Skeletal muscle cell (primary cell): ENCODE measurements around the gene CPNE7.
"Not testable (repeated sequence)": the region's sequence is repeated elsewhere in the genome, so short reads cannot be mapped to it uniquely, and the experiment has no call there.

ENCODE experiments used
- DNase-seq: peaks from one replicate; pipeline ENCODE4 v3.0.0-alpha.2; 2010; ENCODE audit warnings: low read depth
- H3K4me3 ChIP-seq: 2 replicates; pipeline ENCODE4 v1.5.1; 2011; ENCODE audit warnings: low read depth, mild to moderate bottlenecking, control low read depth, low read length, moderate library complexity

Gene CPNE7

DNA sequence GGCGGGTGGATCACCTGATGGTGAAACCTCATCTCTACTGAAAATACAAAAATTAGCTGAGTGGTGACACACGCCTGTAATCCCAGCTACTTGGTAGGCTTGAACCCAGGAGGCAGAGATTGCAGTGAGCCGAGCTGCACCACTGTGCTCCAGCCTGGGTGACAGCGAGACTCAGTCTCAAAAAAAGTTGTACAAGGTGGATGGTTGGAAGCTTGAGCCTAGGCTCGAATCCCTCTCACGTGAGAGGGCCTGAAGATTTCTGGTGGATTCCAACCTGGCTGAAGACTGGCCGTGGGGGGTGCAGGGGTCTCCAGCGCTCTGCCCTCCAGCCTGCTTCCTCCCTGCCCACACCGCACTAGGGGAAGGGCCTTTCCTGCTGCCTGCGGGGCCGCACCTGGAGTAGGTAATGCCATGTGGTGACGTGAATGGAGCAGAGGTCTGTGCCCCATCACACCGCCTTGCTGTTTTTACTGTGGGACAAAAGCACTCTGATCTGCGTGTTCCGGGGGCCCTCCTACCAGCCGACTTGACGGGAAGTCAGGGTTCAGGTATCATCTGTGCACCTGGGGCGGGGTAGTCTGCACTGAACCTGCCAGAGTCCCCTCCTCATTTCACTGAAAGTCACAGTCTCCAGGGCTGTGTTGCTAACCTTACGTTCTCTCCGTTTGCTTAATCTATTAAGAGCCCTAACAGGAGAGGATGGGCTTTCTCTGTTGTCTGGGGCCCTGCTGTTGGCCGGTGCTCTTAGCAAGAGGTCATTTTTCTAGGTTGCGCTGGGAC is 10.9 kb upstream of the CPNE7 start:
- DNase-seq, result no peak
- H3K4me3 ChIP-seq, result no peak overlapping the region

DNA sequence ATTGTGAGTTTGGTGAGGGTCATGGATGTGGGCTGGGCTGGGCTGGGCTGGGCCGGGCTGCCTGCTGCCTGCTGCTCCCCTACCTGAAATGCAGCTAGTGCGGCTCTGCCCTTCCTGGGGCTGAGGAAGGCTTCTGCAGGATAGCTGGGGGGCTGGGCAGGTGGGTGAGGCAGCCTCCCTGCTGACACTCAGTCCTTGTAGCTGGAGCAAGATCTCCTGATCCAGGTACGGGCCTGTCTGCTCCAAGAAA is 10.4 kb upstream of the CPNE7 start:
- no peak for DNase-seq
- H3K4me3 ChIP-seq, result no peak overlapping the region

DNA sequence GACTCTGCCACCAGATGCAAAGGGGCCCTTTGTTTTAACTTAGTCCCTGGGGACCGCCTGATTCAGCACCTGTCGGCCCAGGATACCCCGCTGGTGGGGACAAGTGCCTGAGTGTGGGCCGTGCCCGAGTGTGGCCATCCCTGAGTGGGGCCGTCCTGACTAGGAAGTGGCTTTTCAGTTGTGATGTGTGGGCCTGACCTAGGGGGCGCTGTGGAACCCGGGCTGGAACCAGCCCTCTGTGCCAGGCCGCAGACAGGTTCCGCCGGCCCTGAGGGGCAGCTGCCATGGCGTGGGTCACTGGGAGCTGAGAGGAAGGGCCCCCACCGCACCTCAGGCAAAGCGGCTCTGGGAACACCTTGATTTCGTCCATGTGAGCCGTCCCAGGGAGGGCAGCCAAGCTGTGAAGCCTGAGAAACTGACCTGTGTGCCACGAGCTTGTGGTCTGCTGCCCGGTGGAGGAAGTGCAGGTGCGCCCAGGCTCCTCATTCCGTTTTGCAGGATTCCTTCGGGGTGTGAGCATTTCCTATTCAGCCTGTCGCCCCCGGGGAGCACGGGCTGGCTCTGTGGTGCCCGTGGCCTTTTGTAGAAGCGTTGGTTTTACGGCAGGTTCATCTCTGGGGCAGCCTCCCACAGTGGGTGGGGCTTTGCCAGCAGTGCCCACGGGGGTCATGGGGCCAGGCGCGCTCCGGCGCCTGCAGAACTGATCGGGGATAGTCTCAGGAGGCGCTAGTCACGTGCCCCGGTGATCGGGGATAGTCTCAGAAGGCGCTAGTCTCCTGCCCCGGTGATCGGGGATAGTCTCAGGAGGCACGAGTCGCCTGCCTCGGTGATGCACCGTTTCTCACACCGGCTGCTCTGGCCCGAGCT is 9.8 kb upstream of the CPNE7 start:
- peak overlapping the region; percentile 25 for H3K4me3 ChIP-seq
- no peak for DNase-seq

DNA sequence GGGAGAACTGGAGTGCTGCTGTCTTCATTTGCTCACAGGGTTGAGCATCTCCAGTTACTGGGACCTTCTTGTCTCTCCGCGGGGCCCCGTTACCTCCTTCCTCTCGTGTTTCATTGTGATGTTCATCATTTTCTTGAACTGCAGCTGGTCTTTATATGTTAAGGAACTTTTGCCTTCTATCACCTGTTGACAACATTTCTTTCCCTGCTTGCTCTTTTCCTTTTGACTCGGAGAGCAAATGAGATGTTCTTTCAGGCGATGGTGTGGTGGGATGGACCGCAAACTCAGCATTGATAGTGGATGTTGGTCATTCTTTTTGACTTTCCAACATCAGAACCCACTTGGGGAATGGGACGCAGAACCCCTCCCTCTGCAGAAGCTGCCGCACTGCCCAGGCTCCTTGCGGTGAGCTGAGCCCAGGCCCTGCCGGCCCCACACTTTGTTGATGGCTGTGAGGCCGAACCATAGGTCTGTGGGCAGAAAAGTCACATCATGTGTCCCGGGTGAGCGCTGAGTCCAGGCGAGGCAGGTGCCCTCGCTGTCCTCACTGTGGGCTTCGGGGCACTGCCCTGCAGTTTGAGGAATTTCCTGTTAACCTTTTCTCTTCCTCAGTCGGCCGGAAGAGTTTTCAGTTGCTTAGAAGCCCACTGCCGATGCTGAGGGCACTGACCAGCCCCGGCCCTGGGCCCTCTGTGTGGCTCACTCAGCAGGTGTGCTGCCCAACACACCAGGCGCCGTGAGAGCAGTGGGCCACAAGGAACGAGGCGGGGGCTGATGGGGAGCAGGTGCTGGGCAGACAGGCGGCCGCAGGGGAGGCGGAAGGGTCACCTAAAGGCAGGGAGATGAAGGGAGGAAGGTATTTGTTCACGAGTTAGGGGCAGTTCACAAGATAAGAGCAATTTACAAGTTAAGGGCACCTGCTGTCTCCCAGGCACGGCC is 7.6 kb upstream of the CPNE7 start:
- no peak for DNase-seq
- no peak overlapping the region for H3K4me3 ChIP-seq

DNA sequence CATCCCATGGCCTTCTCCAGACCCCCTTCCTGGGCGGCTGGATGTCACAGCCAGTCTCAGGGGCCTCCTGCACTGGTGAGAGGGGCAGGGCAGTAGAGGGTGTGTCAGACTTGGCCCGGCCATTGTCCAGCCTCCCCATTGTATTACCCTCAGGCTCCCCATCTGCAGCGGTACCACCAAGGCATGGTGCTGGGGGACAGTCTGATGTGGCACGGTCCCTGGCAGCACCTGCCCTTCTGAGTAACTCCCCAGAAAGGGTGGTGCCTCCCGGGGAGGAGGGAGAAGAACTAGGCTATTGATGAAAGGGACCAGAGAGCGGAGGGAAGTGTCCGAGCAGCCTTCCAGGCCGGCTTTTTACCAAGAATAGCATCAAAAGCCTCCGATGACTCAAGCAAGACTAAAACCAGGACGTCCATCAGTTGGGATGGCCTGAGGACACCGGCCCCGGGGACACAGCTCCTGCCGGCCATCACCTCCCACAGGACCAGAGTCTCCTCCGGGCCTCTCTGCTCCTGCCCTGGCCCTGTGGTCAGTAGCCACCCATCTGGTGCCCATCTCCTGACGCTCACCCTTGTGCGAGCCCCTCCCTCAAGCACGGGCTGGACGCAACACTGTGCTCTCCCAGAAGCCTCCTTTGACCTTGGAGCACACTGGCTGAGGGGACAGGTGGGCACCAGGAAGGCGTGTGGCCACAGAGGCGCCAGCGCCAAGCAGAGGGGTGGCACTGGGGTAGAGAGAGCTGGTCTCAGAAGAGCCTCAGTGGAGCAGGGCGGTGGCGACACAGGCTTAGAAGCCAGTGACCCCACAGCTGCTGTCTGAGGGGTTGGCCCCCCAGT is 5.8 kb upstream of the CPNE7 start:
- no peak overlapping the region for H3K4me3 ChIP-seq
- no peak for DNase-seq

DNA sequence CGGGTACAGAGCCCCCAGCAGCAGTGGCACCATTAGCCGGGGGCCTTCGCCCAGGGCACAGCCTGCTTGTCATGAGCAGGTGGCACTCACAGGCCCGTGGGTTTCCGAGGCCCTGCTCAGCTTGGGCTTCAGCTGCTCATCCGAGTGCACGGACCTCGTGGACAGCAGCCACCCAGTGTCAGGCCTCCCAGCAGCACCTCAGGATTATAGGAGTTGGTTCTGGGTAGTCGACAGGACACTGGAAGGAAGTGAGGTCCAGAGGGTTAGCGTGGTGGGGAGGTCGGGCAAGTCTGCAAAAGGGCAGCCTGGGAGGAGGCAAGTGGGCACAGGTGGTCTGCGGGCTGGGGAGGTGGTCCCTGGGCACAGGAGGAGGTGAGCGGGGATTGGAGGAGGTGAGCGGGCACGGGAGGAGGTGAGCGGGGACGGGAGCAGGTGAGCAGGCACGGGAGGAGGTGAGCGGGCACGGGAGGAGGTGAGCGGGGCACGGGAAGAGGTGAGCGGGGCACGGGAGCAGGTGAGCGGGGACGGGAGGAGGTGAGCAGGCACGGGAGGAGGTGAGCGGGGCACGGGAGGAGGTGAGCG is 5.1 kb upstream of the CPNE7 start:
- no peak for DNase-seq

DNA sequence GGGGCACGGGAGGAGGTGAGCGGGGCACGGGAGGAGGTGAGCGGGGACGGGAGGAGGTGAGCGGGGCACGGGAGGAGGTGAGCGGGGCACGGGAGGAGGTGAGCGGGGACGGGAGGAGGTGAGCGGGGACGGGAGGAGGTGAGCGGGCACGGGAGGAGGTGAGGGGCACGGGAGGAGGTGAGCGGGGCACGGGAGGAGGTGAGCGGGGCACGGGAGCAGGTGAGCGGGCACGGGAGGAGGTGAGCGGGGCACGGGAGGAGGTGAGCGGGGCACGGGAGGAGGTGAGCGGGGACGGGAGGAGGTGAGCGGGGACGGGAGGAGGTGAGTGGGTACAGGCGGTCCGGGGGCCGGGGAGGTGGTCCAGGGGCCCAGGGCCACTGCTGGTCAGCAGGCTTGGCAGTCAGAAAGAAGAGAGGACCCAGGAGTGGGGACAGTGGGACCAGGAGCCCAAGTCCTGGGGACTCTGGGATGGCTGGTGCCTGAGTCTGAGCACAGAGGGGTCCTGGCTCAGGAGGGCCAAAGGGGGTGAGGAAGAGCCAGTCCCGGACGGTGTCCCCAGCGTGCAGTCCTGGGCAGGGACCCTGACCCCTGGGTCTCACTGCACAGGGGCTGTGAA is 4.5 kb upstream of the CPNE7 start:
- DNase-seq, H3K4me3 ChIP-seq: not testable (repeated sequence)

More for the DNA sequence above, 5.1 kb upstream of the CPNE7 start:
- no peak overlapping the region for H3K4me3 ChIP-seq

DNA sequence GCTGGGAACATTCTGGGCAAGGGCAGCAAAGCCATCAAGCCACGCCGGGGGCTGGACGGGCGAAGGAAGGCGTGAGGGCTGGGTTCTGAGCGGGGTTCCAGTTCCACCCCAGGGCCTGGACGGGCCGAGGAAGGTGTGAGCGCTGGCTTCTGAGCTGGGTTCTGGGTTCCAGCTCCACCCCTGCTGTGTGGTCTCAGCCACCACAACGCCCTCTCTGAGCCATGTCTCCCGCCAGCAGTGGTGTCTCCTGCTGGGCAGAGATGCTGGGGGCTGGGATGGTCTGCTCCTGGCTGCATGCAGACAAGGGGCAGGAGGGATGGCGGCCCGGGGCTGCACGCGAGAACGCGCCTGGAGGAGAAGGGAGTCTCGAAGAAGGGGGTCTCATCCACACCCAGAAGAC is 3.9 kb upstream of the CPNE7 start:
- no peak overlapping the region for H3K4me3 ChIP-seq
- DNase-seq, result no peak

DNA sequence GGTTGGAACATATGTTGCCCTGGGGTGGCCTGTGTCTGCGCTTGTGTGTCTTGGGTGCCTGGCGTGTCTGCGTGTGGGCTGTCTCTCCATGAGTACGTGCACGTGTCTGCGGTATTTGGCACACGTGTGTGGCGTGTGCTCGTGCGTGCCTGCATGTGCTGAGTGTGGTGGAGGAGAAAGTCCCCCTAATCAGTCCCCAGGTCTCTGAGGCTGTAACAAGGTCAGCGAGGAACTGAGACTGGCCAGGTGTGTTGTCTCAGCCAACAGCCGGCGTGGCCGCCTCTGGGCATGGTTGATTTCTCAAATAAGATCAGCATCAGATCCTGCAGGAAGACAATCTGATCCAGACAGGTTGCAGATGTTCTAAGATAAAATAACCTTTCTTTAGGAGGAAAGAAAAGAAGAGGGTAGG is 3.5 kb upstream of the CPNE7 start:
- no peak overlapping the region for H3K4me3 ChIP-seq
- DNase-seq, result no peak

DNA sequence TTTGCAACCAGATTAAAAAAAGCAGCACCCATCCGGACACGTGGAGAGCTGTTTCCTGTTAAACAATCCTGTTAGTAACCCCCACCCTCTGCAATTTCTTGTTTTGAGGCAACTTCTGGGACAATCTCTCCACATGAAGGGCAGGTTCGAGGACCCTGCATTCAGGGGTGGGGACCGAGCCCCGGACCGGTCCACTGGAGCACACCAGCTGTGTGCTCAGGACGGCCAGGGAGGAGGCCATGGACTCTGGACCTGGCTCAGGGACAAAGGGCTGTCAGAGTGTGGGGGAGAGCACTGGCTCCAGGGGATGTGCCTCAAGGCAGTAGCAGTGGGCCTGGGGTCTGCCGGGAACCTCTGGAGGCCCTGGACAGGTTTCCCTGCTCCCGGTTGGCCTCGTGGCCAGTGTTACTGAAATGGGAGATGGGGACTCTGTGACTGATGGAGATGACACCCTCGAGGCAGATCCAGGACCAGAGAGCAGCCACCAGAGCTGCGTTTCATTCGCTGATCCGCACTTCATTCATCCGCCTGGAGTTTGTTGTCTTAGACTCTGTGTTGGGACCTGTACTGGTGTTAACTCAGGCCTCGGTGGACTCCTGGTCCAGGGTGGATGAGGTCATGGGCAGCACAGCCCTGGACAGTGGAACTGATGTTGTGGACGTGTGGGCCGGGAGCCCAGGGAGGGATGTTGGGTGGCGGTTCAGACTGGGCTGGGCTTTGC is 2.9 kb upstream of the CPNE7 start:
- no peak overlapping the region for H3K4me3 ChIP-seq
- no peak for DNase-seq

DNA sequence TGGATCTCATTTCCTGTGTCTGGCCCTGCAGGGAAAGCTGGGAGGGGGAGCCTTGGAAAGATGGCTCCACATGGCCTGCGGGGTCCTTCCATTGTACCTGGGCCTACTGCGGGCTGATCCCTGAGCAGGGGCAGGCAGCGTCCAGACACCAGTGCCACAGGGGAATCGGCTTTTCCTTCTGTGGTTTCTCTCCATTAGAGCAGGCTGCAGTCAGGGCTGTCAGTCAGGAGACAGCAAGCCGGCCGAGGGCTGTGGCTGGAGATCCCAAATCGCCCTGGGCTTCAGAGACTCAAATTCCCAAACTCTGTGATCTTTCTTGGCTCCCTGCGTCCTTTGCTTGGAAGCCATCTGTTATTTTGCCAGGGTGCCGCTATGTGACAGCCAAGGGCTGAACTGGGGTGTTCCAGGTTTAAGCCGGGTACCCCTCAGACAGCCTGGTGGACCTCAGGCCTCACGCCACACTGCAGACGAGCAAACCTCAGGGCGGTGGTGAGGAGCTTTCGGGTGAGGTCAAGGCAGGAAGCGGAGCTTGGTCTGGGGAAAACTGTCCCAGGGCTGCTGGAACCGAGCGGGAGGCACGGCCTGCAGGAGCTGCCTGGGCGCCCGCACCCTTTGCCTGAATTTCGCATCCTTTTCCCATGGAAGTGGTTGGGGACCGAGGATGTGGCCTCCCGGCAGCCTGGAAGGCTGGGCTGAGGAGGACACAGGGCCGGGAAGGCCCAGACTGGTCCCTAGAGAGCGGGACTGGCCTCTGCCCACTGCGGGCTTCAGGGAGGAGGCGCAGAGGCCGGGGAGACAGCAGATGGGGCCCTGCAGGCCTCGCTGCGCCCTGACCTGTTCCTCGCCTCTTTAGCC is 1.5 kb upstream of the CPNE7 start:
- no peak overlapping the region for H3K4me3 ChIP-seq
- no peak for DNase-seq

DNA sequence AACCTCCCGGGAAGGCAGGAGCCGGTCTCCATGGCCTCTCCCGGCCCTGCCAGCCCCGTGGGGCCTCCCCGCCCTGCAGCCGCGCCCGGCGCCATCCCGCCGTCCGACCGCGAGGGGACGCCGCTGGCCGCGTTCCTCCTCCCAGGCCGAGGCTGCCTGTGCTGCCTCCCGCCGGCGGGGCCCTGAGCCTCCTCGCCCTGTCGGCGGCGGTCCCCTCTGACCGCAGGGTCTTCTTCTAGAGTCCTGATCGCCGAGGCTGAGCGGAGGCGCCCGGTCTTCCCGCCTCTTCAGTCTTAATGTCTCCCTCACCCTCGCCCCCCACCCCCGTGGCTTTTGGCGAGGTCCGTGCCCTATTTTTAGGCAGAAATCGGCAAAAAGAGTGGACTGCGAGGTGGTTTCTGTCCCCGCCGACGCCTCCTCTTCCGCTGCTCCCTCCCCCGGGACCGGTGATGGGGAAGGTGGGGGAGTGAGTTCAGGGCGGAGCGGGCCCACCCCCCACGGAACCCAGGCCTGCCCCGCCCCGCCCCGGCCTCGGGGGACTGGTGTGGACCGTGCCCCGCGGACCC is 794 bp upstream of the CPNE7 start:
- peak overlapping the region; percentile 52 for H3K4me3 ChIP-seq
- no peak for DNase-seq

DNA sequence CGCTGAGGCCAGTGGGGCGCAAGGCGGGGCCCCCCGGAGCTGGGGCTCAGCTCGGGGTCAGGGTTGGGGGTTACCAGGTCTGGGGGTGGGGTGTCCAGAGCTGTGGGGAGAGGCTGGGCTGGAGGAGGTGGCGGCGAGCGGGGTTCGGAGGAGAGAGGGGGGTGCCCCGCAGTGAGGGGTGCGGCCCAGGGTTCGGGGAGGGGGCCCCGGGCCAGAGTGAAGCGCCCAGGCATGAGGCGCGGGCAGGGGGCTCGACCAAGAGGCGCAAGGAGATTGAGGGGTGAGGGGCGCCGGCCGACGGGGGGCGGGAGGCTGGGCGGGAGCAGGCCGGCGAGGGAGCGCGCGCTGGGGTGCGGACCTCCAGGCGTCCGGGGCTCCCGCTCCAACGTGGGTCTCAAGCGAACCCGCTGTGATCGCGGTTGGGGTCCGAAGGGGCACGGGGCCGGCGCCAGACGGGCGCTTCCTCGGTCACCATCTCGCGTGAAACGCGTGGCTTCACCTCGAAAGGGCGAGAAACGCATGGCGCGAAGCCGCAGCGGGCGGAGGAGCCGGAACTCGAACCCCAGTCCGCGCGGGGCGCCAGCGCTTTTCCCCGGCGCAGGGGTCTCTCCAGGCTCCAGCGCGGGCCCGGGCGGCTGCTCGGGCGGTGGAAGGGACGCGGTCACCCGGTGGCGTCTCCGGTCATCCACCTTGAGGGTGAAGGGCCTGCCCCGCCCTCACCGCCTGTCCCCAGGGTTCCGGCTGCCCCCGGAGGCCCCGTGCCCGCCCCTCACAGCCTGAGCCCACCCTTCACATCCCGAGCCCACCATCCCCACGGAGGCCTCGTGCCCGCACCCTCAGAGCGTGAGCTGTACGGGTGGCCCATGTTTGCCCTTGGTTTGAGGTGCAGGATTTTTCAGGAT is 846 bp downstream of the CPNE7 start:
- DNase-seq, result no peak
- peak overlapping the region; percentile 58 for H3K4me3 ChIP-seq

DNA sequence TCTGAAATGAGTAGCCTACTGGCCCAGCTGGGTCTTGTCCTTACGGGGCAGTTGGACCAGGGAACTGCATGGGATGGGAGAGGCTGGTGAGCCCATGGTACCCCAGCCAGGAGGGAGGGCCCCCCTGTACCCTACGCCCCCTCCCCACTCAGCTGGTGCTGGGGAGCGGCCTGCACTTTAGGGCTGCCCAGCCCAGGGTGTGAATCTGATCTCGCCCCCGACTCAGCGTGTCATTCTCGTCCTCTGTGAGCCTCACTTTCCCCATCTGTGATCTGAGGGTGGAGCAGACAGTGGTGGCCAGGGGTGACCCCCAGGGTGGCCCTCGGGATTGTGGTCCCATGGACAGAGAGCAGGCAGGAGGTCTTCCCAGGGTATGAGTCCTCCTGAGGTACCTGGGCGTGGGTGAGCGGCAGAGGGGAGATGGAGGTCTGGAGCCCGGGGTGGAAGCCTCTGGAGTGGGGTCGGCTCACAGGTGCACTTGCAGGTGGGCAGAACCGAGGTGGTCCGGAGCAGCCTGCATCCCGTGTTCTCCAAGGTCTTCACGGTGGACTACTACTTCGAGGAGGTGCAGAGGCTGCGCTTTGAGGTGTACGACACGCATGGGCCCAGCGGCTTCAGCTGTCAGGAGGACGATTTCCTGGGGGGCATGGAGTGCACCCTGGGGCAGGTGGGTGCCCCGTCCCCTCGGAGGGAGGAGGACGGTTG is 1.6 kb downstream of the CPNE7 start:
- H3K4me3 ChIP-seq, result peak overlapping the region; percentile 58
- no peak for DNase-seq

DNA sequence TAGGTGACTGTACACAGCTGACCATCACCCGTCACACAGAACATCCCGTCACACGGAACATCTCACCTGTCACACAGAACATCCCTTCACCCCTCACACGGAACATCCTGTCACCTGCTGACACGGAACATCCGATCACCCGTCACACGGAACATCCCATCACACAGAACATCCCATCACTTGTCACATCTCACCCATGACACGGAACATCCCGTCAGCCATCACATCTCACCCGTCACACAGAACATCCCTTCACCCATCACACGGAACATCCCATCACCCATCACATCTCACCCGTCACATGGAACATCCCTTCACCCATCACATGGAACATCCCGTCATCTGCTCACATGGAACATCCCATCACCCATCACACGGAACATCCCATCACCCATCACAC is 3.8 kb downstream of the CPNE7 start:
- DNase-seq, result no peak
- no peak overlapping the region for H3K4me3 ChIP-seq
